ENCODE data around the gene DLX6.
"Not testable (repeated sequence)": the region's sequence is repeated elsewhere in the genome, so short reads cannot be mapped to it uniquely, and the experiment has no call there.

DLX6 gene

DNA sequence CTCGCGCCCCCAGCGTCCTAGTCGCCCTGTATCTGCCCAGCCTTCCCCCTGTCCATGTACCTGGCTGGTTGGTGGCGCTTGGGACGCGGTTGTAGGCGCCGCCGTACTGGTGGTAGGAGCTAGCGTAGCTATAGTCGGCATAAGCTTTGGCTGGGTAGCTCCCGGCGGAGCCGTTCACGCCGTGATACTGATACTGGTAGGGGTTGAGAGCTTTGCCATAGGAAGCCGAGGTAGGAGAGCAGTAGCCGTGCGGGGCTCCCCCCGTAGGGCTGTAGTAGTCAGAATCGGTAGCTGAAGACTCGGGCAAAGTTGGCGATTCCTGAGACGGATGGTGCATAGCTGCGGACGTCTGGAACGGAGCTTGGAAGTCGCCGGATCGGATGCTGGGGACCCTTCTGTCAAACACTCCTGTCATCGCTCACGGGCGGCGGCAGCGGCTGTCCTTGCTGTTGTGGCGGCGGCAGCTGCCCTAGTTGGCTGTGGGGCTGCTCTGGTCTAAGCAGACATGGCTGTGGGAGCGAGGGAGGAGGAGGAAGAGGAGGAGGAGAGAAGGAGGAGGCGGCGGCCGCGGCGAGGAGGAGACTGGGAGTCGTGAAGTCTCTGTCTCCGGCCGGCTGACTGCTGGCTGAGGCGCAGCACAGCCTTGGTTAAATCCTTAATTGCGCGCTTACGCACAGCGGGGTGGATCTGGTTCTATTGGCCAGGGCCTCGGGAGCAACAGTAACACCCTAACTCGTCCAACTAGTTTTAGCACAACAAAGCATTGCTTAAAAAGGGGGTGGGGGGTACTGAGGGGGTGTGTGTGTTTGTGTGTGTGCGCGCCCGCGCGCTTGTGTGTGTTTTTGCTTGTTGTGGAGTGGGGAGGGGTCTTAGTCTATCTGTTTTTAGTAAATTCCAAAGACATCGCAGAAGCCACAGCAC, 19.1 kb downstream of the DLX6 start, which contains the start of gene DLX5:
Gene DLX5 (minus strand): TSS at position 623 of the 921 bp plus-strand sequence. CDS start 208 bp downstream, at position 415.
- DNase-seq, result no peak

- DNase-seq, result no peak
Observed at GRCh38 chr7:97025130-97025499, 19.8 kb downstream of the DLX6 start.

GRCh38 chr7:97025983-97026714, 20.8 kb downstream of the DLX6 start:
- DNase-seq, result no peak

DNA sequence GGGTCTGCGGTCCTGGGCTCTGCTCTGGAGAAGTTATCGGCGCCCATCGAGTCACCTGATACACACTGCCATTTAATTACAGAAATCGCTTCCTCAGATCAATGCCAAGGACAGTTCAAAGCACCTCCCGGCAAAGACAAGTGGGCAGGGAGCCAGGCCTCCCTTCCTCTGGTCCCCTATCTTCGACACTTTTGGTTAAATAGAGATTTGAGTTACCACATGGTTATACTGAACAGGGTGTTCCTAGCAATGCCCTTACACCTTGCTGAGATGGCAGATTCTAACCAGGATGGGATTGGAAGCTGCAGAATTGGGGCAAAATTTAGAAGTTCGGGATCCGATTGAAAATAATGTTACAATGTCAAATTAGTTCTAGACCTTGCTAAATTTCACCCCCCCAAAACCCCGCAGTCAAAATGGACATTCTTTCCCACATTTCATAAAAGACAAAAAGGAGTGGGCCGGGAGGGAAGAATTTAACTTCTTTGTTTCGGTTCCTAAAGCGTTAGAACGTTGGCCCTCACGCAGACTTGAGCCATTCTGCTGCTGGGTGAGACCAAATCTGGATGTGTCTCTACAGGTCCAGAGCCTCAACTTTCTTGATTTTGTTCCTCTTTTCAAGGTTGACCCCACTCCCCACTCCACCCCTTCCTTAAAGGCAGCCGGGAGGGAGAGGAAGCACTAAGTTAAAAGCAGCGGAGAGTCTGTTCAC, 21.5 kb downstream of the DLX6 start:
- DNase-seq, result no peak

DNA sequence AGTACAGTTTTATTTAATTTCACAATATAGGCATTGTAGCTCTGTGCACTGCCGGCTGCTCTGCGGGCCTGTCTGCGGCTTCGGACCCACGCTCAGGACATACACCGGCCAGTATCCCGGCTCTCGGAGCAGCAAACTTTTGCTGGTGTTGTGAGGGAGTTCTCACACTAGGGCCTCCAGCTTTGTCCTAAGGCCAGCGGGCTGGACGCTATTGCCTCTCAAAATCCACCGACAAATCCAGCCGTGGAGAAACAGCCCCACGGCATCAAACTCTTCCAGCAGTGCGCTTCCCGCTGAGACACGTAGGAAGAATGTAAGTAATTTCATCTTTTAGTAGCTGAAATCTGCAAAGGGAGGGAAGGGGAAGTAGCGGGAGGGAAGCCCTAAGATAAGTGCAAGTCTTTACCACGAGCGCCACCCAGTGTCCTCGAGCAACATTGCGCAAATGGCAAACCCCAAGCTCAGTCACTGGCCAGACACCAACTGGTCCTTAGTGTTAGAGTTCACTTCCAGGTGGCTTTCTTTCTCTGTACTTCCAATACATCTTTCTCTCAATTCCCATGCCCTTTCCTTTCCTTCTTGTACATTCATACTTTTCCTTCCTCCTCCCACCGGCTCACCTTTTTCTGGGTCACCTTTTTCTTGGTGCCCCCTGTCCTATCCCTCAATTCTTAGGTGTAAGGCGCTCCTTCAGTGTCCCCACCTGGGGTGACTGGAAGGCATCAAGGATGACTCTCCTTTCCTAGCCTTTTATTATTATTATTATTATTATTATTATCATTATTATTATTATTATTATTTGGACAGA, 22.3 kb downstream of the DLX6 start:
- no peak for DNase-seq

- DNase-seq, result not testable (repeated sequence)
Observed at GRCh38 chr7:97034213-97034852, 29.0 kb downstream of the DLX6 start.

DNA sequence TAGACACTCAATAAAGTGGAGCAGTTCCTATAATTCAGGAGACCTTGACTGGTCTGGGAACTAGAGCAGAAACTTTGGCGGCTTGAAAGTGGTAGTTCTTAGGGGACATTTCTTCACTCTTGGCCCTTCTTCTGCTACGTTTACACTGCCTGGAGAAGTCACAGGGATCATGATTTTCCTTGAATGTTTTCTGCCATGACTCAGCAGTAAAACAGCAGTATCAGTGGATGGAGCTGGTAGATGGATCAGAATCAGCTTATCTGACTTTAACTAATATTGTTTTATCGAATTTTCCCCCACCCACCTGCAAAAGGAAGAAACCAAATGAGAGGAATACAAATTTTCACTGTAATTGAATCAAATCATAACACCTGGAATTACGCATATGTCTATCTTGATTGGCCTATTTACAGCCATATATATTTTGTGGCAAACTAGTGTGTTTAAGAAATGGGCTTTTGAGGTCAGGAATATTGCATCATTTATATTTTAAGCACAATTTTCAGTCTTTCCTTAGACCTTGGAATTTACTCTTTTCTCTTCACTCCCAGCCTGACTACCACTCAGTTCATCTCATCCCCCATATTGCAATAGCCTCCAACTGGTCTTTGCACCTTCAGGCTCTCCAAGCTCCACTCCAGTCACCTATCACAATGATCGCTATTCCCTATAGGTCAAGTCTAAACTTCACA, 34.2 kb downstream of the DLX6 start:
- no peak for DNase-seq

- no peak for DNase-seq
Observed at GRCh38 chr7:97043281-97043680, 37.9 kb downstream of the DLX6 start.

Measured in cortex of kidney (tissue), 1 donor.